ENCODE results near the gene KRTAP4-4. TPM values are rescaled to one million over a fixed set of nuclear protein-coding genes. Genes with fewer than 3 reads are reported as not detected.

Gene KRTAP4-4
- polyA plus RNA-seq = not detected in 2 replicates

DNA sequence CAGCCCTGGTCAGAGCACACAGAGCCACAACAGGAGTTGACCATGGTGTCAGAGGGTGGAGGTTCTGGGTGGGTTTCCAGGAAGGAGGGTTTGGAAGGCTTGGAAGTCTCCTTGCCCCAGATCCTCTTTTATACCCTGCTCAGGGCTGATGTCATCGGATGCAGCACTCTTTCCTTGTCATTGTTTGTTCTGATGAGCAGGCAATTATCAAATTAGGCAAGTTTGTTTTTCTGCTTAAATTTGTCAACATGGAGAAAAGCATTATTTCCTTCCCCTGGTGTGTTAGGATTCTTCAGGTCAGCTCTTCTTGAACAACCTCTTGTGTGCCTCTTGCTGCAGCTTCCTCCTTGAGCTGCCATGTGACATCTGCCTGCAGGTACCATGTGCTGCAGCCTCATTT lies at the start of gene KRTAP4-4:
Gene KRTAP4-4 (minus strand): TSS at position 101 of the 400 bp plus-strand sequence. CDS start 57 bp downstream, at position 44.

DNA sequence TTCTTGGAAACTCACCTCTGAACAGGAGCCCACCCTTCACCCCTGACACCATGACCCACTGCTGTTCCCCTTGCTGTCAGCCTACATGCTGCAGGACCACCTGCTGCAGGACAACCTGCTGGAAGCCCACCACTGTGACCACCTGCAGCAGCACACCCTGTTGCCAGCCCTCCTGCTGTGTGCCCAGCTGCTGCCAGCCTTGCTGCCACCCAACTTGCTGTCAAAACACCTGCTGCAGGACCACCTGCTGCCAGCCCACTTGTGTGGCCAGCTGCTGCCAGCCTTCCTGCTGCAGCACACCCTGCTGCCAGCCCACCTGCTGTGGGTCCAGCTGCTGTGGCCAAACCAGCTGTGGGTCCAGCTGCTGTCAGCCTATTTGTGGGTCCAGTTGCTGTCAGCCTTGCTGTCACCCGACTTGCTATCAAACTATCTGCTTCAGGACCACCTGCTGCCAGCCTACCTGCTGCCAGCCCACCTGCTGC lies 29.3 kb upstream of the KRTAP4-4 start, which contains the start of gene KRTAP9-1:
Gene KRTAP9-1 (plus strand): TSS at position 51 of the 482 bp plus-strand sequence. CDS start 0 bp downstream, at position 51.

DNA sequence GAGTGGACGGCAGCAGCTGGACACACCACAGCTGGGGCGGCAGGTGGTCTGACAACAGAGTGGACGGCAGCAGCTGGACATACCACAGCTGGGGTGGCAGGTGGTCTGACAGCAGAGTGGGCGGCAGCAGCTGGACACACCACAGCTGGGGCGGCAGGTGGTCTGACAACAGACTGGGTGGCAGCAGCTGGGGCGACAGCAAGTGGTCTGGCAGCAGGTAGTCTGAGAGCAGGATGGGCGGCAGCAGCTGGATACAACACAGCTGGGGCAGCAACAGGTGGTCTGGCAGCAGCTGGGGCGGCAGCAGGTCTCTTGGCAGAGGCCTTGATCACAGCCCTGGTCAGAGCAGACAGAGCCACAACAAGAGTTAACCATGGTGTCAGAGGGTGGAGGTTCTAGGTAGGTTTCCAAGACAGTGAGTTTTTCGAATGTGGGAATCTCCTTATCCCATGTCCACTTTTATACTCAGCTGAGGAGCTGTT lies 24.0 kb upstream of the KRTAP4-4 start, which contains the start of gene KRTAP4-1:
Gene KRTAP4-1 (minus strand): TSS at position 432 of the 482 bp plus-strand sequence. CDS start 57 bp downstream, at position 375.

DNA sequence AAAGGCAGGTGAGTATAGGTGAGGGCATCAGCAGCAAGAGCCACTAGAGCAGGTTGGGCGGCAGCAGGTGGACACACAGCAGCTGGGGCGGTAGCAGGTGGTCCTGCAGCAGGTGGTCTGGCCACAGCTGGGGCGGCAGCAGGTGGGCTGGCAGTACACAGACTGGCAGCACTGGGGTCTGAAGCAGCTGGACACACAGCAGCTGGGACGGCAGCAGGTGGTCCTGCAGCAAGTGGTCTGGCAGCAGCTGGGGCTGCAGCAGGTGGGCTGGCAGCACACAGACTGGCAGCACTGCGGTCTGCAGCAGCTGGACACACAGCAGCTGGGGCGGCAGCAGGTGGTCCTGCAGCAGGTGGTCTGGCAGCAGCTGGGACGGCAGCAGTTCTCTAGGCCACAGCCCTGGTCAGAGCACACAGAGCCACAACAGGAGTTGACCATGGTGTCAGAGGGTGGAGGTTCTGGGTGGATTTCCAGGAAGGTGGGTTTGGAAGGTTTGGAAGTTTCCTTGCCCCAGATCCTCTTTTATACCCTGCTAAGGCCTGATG lies 17.3 kb upstream of the KRTAP4-4 start, which contains the start of gene KRTAP4-2:
Gene KRTAP4-2 (minus strand): TSS at position 495 of the 545 bp plus-strand sequence. CDS start 57 bp downstream, at position 438.

DNA sequence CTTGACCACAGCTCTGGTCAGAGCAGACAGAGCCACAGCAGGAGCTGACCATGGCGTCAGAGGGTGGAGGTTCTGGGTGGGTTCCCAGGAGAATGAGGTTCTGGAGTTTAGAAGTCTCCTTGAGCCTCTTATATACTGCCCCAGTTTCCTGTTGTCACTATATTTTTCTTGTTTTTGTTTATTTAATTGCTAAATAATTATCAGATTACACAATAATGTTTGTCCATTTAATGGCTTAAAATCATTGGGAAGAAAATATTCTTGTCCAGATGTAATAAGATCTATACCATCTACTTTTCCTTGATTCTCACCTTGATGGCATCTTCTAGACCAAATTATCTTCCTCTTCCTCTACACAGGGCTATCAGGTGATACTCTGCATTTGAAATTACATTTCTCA lies 7.6 kb upstream of the KRTAP4-4 start, which contains the start of gene KRTAP4-3:
Gene KRTAP4-3 (minus strand): TSS at position 101 of the 400 bp plus-strand sequence. CDS start 49 bp downstream, at position 52.

DNA sequence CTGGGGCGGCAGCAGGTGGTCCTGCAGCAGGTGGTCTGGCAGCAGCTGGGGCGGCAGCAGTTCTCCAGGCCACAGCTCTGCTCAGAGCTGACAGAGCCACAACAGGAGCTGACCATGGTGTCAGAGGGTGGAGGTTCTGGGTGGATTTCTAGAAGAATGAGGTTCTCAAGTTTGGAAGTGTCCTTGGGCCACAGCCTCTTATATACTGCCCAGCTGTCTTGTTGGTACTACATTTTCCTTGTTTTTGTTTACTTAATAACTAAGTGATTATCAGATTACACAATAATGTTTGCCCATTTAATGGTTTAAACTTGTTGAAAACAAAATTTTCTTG lies 10.9 kb downstream of the KRTAP4-4 start, which contains the start of gene KRTAP4-5:
Gene KRTAP4-5 (minus strand): TSS at position 174 of the 334 bp plus-strand sequence. CDS start 58 bp downstream, at position 116.

DNA sequence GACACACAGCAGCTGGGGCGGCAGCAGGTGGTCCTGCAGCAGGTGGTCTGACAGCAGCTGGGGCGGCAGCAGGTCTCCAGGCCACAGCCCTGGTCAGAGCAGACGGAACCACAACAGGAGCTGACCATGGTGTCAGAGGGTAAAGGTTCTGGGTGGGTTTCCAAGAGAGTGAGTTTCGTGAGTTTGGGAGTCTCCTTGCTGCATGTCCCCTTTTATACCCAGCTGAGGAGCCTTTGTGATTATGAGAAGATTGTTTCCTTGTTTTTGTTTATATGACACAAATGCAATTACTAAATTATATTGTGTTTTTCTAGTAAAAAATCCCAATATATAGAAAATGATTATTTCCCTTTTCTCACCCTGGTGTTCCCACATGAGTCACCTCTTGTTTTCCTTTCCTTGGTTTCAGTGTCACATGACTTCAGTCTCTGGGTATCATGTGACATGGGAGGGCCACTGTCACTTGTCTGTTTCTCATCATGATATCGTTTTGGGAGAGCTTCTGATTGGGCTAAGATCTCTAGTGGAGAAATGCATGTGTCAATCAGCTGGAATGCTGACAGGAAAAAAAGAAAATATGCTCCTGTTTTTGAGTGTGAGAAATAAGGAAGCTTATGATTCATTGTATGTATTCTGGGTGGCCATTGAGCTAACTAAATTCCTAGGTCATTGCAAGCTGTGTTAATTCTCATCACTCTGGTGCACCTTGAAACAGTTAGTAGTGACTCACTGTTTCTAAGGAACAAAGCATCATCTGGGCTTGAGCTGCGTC lies 20.0 kb downstream of the KRTAP4-4 start, which contains the start of gene KRTAP4-6:
Gene KRTAP4-6 (minus strand): TSS at position 185 of the 772 bp plus-strand sequence. CDS start 57 bp downstream, at position 128.

DNA sequence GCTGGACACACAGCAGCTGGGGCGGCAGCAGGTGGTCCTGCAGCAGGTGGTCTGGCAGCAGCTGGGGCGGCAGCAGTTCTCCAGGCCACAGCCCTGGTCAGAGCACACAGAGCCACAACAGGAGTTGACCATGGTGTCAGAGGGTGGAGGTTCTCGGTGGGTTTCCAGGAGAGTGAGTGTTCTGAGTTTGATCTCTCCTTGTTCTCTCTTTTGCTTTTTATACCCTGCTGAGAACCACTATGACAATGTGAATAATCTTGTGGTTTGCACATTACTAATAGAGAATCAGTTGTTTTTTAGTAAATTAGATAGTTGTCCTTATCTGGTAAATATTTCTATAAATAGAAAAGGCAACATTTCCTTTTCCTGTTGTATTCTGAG lies 36.6 kb downstream of the KRTAP4-4 start, which contains the start of gene KRTAP4-12:
Gene KRTAP4-12 (minus strand): TSS at position 192 of the 381 bp plus-strand sequence. CDS start 60 bp downstream, at position 132.

DNA sequence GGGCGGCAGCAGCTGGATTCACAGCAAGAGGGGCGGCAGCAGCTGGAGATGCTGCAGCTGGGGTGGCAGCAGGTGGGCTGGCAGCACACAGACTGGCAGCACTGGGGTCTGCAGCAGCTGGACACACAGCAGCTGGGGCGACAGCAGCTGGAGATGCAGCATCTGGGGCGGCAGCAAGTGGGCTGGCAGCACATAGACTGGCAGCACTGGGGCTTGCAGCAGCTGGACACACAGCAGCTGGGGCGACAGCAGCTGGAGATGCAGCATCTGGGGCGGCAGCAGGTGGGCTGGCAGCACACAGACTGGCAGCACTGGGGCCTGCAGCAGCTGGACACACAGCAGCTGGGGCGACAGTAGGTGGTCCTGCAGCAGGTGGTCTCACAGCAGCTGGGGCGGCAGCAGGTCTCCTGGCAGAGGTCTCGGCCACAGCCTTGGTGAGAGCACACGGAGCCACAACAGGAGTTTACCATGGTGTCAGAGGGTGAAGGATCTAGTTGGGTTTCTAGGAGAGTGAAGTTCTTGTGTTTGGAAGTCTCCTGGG lies 42.6 kb downstream of the KRTAP4-4 start, which contains the start of gene KRTAP4-11:
Gene KRTAP4-11 (minus strand): TSS at position 528 of the 541 bp plus-strand sequence. CDS start 58 bp downstream, at position 470.

Other genes with a start within 250 kb of the KRTAP4-4 start
- 0.60 TPM in 1 of 2 replicates, not detected in the other for gene KRT23, start 223.1 kb downstream of the KRTAP4-4 start, polyA plus RNA-seq
- gene KRT39, start 193.8 kb downstream of the KRTAP4-4 start, polyA plus RNA-seq = not detected in 2 replicates
- not detected in 2 replicates for gene KRT40, start 176.4 kb downstream of the KRTAP4-4 start, polyA plus RNA-seq
- gene KRTAP3-3, start 166.6 kb downstream of the KRTAP4-4 start, polyA plus RNA-seq = not detected in 2 replicates
- gene KRTAP3-2, start 160.8 kb downstream of the KRTAP4-4 start, polyA plus RNA-seq = not detected in 2 replicates
- gene KRTAP3-1, start 151.6 kb downstream of the KRTAP4-4 start, polyA plus RNA-seq = not detected in 2 replicates
- gene KRTAP1-5, start 133.5 kb downstream of the KRTAP4-4 start, polyA plus RNA-seq = not detected in 2 replicates
- gene KRTAP1-4, start 130.6 kb downstream of the KRTAP4-4 start, polyA plus RNA-seq = not detected in 2 replicates
- gene KRTAP1-3, start 125.9 kb downstream of the KRTAP4-4 start, polyA plus RNA-seq = not detected in 2 replicates
- 0.28 TPM in 1 of 2 replicates, not detected in the other for gene KRTAP1-1, start 119.3 kb downstream of the KRTAP4-4 start, polyA plus RNA-seq
- gene KRTAP2-1, start 113.4 kb downstream of the KRTAP4-4 start, polyA plus RNA-seq = not detected in 2 replicates
- gene KRTAP2-2, start 105.5 kb downstream of the KRTAP4-4 start, polyA plus RNA-seq = not detected in 2 replicates
- not detected in 2 replicates for gene KRTAP2-3, start 100.6 kb downstream of the KRTAP4-4 start, polyA plus RNA-seq
- not detected in 2 replicates for gene KRTAP2-4, start 94.9 kb downstream of the KRTAP4-4 start, polyA plus RNA-seq
- not detected in 2 replicates for gene KRTAP4-7, start 76.6 kb downstream of the KRTAP4-4 start, polyA plus RNA-seq
- not detected in 2 replicates for gene KRTAP4-8, start 62.6 kb downstream of the KRTAP4-4 start, polyA plus RNA-seq
- gene KRTAP4-16, start 58.5 kb downstream of the KRTAP4-4 start, polyA plus RNA-seq = not detected in 2 replicates
- gene KRTAP4-9, start 55.4 kb downstream of the KRTAP4-4 start, polyA plus RNA-seq = not detected in 2 replicates
- gene KRTAP4-11, start 42.4 kb downstream of the KRTAP4-4 start, polyA plus RNA-seq = not detected in 2 replicates
- gene KRTAP4-12, start 36.6 kb downstream of the KRTAP4-4 start, polyA plus RNA-seq = not detected in 2 replicates
- not detected in 2 replicates for gene KRTAP4-6, start 20.2 kb downstream of the KRTAP4-4 start, polyA plus RNA-seq
- gene KRTAP4-5, start 10.9 kb downstream of the KRTAP4-4 start, polyA plus RNA-seq = not detected in 2 replicates
- not detected in 2 replicates for gene KRTAP4-3, start 7.5 kb upstream of the KRTAP4-4 start, polyA plus RNA-seq
- not detected in 2 replicates for gene KRTAP4-2, start 17.5 kb upstream of the KRTAP4-4 start, polyA plus RNA-seq
- gene KRTAP4-1, start 24.2 kb upstream of the KRTAP4-4 start, polyA plus RNA-seq = not detected in 2 replicates
- gene KRTAP9-1, start 29.1 kb upstream of the KRTAP4-4 start, polyA plus RNA-seq = not detected in 2 replicates
- gene KRTAP9-2, start 65.9 kb upstream of the KRTAP4-4 start, polyA plus RNA-seq = not detected in 2 replicates
- not detected in 2 replicates for gene KRTAP9-3, start 71.7 kb upstream of the KRTAP4-4 start, polyA plus RNA-seq
- not detected in 2 replicates for gene KRTAP9-8, start 77.3 kb upstream of the KRTAP4-4 start, polyA plus RNA-seq
- not detected in 2 replicates for gene KRTAP9-4, start 88.9 kb upstream of the KRTAP4-4 start, polyA plus RNA-seq
- not detected in 2 replicates for gene KRTAP9-9, start 94.6 kb upstream of the KRTAP4-4 start, polyA plus RNA-seq
- not detected in 2 replicates for gene KRTAP9-6, start 104.6 kb upstream of the KRTAP4-4 start, polyA plus RNA-seq
- not detected in 2 replicates for gene KRTAP9-7, start 115.0 kb upstream of the KRTAP4-4 start, polyA plus RNA-seq
- gene KRTAP29-1, start 142.1 kb upstream of the KRTAP4-4 start, polyA plus RNA-seq = not detected in 2 replicates
- not detected in 2 replicates for gene KRTAP16-1, start 148.6 kb upstream of the KRTAP4-4 start, polyA plus RNA-seq
- gene KRTAP17-1, start 155.0 kb upstream of the KRTAP4-4 start, polyA plus RNA-seq = not detected in 2 replicates
- not detected in 2 replicates for gene KRT33A, start 190.1 kb upstream of the KRTAP4-4 start, polyA plus RNA-seq
- gene KRT33B, start 209.1 kb upstream of the KRTAP4-4 start, polyA plus RNA-seq = not detected in 2 replicates
- not detected in 2 replicates for gene KRT34, start 221.6 kb upstream of the KRTAP4-4 start, polyA plus RNA-seq
- gene KRT31, start 236.9 kb upstream of the KRTAP4-4 start, polyA plus RNA-seq = 2.2 TPM in 1 of 2 replicates, not detected in the other